HG03095 (cell line): ENCODE measurements around the gene CDYL.

Experiments used
- ATAC-seq: cut with Tn5 transposase; IDR thresholded peaks from one replicate; pipeline ENCODE4 v1.9.1; 2021; ENCODE audit warnings: moderate library complexity; ENCODE audit not compliant: unreplicated experiment

Gene CDYL

DNA sequence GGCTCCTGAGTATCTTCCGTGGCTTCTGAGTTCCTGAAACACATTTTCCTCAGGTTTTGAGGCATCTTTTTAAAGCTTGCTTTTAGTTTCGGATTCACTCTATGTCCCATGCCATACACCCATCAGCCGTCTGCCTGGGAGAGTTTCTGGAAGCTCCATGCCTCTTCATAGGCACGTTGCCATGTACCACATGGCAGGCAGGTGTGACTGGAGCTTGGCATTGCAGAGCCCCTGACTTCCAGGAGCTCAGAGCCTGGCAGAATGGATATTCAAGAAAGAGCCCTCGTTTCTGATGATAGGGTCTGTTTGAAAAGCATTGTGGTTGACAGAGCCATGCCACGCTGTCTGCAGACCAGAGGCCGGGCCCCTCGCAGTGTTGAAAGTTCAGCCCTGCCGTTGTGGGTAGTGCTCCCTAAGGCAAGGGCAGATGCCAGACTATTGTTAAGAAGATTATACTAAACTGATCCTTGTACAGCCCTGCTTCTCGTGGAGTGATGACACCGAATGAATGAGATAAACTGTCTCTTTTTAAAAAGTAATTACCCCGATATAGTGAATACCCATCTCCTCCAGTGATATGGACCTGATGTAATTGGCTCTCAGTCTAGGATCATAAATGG, 127.7 kb downstream of the CDYL start:
- no peak for ATAC-seq

DNA sequence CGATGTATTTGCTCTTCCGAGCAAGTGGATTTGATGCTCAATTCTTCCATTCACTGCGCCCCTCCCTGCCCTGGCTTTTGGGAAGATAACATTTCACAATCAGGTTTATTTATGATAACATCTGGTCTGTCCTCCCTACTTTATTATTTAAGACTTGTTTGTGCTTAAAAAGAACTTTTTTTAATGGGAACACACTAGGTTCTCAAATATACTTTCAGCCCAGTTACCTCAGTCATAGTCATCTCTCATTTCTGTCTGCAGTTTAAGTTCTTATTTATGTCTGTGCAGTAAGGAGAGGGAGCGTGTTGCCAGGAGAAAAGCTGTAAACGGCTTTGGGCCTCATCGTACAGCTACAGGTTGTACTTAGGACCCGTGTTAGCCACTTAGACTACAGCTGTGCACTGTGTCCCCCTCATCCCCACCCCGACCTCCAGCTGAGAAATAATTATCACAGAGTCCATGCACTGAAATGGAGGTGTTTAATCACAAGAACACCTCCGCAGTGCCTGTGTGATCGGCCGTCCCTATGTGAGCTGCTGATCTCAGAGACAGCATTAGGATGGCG, 128.3 kb downstream of the CDYL start:
- ATAC-seq, result no peak

DNA sequence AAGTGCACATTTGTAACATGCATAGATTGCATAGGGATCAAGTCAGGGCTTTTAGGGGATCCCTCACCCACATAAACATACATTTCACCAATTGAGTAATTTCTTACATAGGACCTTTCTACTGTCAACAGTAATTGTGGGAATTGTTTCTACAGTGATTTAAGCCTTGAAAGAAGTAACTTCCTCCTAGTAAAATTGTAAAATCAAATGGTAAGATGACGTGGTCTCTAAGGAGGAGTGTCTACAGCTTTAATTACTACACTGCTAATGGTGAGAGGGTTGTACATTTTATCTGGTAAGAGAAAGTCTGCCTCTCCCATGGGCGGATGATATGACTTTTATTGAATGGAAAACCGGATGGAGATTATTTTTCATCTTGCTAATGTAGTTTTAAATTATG, 129.6 kb downstream of the CDYL start:
- ATAC-seq, result no peak

DNA sequence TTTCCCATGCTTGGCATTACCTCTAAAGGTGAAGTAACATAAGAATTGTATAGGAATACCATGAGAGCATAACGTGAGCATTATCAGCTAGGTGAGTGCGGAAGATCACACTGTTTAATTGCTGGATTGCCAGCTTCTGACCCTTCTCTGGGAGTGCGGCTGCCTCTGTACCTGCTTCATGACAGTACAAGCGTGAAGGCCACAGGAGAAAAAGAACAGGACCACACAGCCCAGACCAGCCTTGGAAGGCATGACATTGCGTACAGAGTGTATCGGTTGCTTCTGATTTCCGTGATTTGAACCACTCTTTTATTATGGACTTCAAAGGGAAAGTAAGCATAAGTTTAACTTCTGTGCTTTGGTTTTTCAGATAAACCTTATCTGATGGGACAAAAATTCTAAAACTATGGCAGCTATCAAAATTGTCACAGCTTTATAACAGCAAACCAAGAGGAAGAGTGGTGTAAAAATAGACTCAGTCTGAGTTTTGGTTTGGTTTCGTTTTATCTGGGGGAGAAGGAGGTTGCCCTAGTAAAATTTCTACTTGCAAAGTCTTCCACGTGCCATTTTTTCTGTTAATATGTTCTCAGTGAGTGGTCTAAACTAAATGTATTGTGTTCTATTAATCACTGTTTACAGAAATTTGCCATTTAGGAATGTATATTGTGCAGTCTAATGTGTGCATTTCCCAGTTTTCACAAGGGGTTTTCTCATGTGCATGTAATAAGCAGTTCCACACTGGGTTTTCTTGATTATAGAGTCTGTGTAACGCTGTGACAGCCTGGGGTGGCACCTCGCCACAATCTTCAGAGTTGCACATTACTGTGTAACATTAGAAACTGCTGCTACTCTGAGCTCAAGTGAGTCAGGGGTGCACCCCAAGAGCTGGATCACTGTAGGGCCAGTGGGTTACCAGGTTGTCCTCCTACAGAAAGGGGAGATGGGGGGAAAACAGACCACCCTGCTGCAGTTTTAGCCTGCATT, 130.4 kb downstream of the CDYL start:
- ATAC-seq, result no peak

DNA sequence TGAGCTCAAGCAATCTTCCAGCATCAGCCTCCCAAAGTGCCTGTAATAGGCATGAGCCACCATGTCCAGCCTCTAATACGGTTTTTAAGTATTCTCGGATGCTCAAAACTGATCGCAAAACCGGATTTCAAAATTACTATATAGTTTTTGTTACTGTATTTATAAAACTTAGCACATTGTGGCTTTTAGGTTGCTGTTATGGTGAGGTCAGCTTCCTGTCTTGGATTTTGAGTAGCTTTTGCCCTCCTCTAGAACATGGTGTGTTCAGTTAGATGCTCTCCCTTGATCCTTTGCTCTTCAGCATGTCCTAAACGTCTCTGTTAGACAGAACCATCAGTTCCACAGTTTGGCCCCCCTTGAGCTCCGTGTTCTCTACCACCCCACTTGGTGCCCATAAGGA, 131.4 kb downstream of the CDYL start:
- peak; percentile 44 for ATAC-seq

DNA sequence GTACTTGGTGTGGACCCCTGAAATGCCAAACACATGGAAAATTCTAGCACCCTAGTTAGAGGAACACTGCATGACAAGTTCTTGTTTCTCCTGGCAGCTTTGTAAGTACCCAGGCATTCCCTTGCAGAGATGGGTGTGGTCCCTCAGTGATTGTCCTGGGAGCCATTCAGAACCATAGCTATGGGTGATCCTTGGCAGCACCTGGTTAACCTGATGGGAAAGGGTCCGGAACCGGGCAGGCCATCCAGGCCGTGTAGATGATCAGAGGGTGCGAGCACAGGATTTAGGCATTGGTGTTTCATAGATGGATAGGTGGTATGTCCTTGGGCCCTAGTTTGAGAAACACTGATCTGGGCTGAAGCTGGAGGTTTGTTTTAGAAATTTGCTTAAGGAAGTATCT, 131.9 kb downstream of the CDYL start:
- no peak for ATAC-seq

DNA sequence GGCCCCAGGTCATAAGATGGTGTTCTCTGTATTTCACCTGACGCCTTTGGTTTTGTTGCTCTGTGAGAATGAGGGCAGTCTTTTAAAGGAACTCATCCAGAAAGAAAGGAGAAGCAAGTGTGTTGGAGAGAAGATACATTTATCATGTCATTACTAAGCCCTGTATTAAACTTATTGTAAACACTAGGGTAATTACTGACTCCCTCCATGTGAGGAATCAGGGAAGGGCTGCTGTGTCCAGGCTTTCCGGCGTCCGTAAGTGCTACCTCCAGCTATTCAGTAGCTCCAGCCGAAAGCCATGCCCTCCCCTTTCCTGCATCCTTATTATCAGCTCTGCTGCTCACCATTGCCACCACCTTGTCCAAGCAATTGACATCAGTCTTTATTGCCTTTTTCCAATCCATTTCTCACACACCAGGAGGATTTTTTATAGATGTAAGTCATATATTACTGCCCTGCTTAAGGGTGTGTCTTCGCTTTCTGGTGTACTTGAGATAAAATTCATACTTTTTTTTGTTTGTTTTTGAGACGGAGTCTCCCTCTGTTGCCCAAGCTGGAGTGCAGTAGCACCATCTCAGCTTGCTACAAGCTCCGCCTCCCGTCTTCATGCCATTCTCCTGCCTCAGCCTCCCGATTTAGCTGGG, 133.0 kb downstream of the CDYL start:
- ATAC-seq, result no peak

DNA sequence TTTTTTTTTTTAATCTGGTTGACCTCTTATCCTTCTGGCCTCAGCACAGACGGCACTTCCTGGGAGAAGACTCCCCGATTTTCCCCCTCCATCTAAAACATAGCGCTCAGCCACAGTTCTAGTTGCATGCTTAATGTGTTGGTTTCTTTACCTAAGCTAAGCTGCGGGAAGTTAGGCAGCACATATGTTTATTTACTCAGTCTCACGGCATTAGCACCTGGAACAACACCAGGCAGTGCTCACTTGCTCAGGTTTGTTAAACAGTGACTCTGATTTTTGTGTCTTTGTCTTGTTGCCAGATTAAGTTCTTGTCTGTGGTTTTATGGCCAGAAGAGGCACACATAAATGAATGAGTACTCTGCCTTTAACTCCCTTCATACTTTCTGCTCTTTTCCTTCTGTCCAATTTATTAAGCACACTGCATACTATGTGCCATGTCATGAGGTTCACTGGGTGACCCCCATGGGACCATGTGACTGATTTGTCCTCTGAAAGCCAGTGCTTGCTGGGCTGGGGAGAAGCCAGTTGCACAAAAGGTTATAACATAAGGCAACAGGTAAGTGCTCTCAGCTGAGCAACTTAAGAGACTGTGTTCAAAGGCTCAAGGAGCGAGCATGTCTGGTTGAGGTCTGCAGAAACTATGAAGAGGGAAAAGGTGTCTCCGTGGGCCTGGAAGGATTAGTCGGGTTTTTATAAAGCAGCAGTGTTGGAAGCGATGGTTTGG, 134.0 kb downstream of the CDYL start:
- no peak for ATAC-seq

DNA sequence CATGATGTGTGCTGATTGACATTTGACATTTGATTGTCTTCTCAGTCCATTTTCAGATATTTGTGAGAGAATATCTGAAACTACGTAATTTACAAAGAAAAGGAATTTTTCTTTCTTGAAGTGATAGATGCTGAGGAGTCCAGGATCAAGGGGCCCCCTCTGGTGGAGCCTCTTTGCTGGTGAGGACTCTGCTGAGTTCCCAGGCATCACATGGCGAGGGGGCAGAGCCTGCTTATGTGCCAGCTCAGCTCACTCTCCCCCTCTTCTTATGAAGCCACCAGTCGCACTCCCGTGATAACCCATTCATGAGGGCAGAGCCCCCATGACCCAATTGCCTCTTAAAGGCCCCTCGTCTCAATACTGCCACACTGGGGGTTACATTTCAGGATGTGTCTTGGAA, 136.4 kb downstream of the CDYL start:
- ATAC-seq, result no peak

DNA sequence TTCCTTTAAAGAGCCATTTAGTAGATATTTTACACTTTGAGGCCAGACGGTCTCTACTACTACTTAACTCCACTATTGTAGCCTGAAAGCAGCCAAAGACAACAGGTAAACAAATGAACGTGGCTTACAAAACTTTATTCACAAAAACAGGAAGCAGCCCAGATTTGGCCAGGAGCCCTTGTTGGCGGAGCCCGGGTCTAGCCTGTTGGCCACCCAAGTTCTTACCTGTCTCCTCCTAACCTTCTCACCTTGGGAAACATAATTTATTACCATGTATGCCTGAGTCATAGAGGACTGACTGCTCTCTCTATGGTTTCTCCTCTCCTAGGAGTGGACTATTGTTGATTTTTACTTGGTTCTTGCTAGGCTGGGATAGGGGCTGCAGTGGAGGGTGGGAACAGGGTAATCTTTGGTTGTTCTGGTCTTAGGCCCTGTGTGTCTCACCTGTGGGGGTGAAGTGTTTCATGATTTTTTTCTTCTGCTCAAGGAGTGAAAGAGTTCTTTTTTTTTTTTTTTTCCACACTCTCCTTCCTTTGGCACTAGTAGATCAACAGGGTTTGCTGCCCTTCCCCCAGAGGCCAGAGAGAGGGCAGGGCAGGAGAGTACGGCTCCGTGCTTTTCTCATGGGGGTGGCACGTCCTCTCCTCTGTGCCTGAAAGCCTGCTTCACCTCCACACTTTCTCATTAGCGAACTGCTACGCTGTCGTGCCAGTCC, 137.7 kb downstream of the CDYL start:
- no peak for ATAC-seq

DNA sequence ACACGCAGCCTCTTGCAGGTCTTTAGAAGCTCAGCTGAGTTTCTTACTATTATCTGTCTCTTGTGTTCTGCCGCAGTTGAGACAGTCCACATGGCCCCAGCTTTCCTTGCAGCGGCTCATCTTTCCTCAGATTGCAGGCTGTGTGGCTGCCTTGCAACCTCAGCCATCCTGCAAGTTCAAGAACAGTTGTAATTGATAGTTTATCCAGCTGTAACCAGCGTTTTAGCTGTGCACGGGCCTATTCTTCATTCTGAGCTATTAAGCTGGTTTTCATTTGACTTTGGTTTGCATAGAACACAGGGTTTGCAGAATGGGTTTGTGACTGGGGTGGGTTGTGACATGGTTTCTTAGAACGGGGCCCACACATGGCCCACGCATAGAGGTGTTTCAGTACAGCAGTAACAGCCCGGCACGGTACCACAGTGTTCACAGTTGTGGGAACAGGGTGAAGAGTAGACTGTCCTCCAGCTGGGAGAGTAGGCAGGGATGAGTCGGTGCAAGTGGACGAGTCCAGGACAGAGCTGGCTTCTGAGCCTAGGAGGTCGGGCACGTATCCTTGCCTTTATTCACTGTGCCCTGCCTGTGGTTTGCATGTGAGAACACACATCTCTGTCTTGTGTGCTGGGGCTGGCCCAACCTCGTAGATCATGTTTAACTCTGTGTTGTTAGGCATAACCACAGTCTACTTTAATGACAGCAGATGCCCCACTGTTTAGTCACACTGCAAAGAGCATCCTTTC, 138.4 kb downstream of the CDYL start:
- ATAC-seq, result no peak

DNA sequence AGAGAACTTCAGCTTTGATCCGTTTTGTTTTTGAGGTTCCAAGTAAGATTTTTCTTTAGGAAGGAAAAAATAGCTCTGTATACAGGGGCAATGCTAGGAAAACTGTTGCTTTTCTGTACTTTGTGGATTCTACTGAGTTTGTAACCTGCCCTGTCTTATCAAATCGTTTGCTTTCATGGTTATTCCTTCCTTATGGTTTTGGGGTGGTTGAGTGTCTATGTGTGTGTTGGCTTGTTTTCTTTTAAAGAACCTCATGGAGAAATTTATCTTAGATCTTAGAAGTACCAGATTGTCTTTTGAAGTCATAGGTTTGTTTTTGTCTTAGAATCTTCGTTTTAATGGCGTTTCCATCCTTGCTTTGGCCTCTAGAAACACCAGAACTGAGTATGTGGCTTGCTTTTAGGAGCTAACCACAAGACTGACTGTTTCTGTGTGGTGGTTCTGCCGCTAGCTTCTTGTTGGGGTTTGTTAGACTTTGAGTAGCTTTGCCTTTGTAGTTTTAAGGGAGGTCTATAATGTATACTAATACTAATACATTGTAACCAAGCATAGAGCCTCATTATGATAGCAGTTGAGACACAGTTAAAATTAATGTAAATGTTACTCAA, 140.9 kb downstream of the CDYL start:
- ATAC-seq, result no peak

DNA sequence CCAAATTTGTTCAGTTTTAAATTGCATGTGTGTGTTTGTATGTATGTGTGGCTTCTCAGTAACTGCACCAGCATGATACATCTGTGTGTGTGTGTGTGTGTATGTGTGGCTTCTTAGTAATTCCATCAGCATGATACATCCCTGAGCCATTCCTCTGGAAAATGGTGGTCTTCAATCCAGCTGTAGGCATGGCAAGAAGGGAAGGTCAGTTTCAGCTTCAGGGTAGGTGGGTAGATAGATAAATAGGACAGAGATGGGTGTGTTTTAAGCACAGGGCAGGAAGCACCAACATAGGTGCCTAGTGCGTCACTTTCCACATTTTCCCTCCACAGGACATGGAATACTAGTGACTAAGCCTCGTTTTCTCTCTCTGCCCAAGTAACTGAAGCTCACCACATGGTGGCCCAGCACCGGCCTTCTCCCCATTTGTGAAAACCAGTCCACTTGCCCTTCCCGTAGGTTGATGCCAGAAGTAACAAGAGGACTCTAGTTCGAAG, 144.8 kb downstream of the CDYL start:
- ATAC-seq, result no peak

DNA sequence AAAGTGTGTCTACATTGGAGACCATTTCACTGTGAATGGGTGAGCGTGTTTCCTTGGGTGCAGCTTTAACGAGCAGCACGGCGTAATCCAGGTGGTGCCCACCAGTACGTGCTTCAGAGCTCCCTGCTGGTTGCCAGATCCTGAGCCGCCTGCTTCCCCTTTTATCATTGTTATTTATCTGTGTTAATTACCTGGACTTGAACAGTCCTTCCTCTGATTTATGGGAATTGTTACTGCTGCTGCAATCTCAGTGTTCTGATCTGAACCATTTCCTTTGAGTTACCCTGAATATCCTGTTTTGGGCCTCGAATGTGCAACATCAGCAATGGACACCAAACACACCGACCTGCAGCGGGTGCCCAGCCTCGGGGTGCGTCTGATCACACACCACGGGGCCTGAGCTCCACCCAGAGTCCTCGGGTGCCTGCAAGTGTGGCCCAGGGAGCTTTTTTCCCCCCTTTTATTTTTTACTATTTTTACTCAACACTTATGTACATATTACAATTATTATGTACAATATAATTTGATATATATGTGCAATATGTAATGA, 146.4 kb downstream of the CDYL start:
- ATAC-seq, result no peak

DNA sequence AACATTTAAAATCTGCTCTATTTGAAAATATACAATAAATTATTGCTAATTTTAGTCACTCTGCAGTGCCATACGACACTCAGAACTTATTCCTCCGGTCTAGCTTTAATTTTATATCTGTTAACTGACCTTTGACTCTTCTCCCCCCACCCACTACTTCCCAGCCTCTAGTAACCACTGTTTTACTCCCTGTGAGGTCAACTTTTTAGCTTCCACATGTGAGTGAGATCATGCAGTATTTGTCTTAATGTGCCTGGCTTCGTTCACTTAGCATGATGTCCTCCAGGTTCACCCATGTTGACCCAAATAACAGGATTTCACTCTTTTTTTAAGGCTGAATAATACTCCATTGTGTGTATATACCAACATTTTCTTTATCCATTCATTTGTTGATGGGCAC, 146.9 kb downstream of the CDYL start:
- ATAC-seq, result no peak

DNA sequence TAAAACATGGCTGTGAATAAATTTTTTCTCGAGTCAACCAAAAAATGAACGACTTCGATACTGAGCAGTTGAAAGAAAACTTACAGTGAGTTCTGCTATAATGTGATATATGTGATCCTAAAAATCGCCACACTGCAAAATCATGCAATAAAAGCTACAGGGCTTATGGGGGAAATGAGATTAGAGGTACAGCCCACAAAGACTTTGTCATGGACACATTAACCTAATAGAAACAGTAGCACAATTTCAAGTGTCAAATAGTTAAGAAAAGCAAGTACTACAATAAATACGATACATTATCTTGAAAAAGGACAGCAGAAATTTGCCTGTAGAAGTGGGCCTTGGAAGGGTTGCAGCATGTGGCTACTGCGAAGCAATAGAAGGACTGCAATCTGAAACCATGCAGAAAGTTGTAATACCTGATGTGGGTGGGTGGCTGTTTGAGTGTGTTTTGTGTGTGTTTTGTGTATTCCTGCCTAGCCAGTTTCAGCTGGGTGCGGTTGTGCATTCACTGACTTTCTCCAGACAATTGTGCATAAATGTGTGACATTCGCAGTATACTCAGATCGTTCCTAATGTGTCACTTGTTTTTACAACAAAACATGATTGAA, 148.6 kb downstream of the CDYL start:
- no peak for ATAC-seq

DNA sequence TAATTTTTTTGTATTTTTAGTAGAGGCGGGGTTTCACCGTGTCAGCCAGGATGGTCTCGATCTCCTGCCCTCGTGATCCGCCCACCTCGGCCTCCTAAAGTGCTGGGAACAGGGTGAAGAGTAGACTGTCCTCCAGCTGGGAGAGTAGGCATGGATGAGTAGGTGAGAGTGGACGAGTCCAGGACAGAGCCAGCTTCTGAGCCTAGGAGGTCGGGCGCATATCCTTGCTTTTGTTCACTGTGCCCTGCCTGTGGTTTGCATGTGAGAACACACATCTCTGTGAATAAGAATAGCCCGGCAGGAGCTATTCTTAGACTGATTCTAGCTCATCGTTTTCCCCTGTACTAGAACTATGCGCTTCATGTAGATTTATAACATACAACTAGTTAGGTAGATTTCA, 149.4 kb downstream of the CDYL start:
- no peak for ATAC-seq

DNA sequence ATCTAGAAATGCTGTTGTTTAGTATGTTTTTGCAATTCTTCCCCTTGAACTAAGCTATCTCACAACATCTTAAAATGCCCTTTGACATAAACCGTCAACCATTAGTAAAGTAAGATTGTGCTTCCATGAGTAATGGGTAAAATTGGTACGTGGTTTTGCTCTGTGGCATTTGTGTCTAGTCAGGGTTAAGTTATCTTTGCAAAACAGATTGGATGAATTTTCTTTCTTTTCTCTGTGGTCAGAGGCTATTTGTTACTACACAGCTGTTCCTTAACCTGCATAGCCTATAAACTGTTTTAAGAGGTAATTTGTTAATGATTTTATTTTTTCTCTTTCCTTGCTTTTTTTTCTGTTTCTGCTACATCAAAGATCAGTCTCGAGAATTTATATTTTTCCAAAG, 152.2 kb downstream of the CDYL start:
- no peak for ATAC-seq
